ENCODE data around the gene CKAP4.

Gene CKAP4

GRCh38 chr12:106193394-106194215, 54.2 kb downstream of the CKAP4 start:
- no peak for DNase-seq

DNA sequence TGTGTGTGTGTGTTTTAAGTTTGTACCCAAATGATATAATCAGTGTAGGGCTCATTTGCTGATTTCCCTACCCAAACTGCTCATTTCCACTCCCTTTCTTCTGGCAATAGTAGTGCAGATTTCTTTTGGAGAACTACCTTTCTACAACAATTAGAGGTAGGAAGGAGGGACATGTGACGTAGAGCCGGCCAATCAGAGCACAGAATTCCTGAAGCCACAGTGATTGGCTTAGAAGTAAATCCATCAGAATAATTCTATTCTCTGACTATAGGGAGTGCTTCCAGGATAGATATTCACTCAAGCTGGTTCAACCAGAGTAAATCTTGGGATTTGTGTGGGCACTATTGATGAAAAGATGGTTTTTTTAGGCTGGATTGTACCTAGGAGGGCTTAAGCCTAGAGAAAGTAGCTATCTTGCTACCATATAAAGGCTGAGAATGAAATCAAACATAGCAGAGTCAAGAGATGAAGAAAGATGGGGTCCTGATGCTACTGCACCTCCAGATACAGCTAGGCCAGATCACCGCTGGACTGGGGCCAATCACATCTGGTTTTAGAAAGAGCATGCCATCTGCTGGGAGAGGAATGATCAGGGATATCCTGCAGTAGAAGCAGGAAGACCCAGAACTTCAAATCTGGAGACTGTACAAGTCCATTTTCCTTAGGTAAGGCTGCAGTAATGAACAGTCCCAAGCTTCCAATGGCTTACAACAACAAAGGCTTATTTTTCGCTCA, 55.0 kb downstream of the CKAP4 start:
- DNase-seq = no peak

GRCh38 chr12:106190581-106190980, 57.2 kb downstream of the CKAP4 start:
- no peak for DNase-seq

GRCh38 chr12:106189341-106189740, 58.5 kb downstream of the CKAP4 start:
- DNase-seq = no peak

GRCh38 chr12:106188256-106188655, 59.6 kb downstream of the CKAP4 start:
- DNase-seq = no peak
